DOHH2 (cell line): ENCODE data around the gene CASP9.
"Not testable (repeated sequence)": the region's sequence is repeated elsewhere in the genome, so short reads cannot be mapped to it uniquely, and the experiment has no call there.

Experiments used
- CTCF ChIP-seq: fragments of 200-600 bp; sonication (generic); IDR thresholded peaks from one replicate; pipeline ENCODE4 v1.5.1; 2014; ENCODE audit warnings: antibody characterized with exemption, mild to moderate bottlenecking, low read depth, low read length; ENCODE audit not compliant: poor library complexity, severe bottlenecking
- EZH2phosphoT487 ChIP-seq: fragments of 200-600 bp; sonication (generic); IDR thresholded peaks from 2 replicates; pipeline ENCODE4 v1.6.1; 2017; ENCODE audit warnings: borderline replicate concordance, mild to moderate bottlenecking, antibody characterized with exemption, low read length, moderate library complexity, mixed read lengths

GRCh38 chr1:15521206-15521906 is 2.7 kb downstream of the CASP9 start:
- not testable (repeated sequence) for TF ChIP-seq CTCF, EZH2phosphoT487
